ENCODE data around the gene PROSER3. TPM values are rescaled to one million over a fixed set of nuclear protein-coding genes. Genes with fewer than 3 reads are reported as not detected.
A peak's percentile ranks its signal among the peaks of the same experiment; 100 is the strongest.

Gene PROSER3
- total RNA-seq: 1 to 10 TPM; 3.9 to 5.5 (median 4.7) TPM
- long read RNA-seq: 0 reads

- 0% methylated on average over 29 of the region's 53 CpGs for WGBS (ENCODE audit: insufficient coverage, low coverage, low lambda C conversion rate, missing lambda C conversion rate)
- no peaks in the 10 kb centered on the region for H3K27me3 ChIP-seq
- TF ChIP-seq POLR2A (IDR thresholded peaks at IDR 0.05) (peak; percentile 65), CTCF (IDR thresholded peaks at IDR 0.05) (no peak)
- peak within 1 kb of the TSS; percentile 73 to 92 (median 83) for H3K27ac ChIP-seq
- DNase-seq (peak; percentile 98 to 99 (median 99)), ATAC-seq (peak; percentile 87 to 95 (median 94))
- H3K36me3 ChIP-seq: peaks cover 0 to 9% (median 1%) of the 10 kb centered on the region in 4 donors
- intact Hi-C loops (cut with DNase I): no loop called here
- H3K9me3 ChIP-seq: no peaks in the 10 kb centered on the region
- peak within 1 kb of the TSS; percentile 89 to 97 (median 92) for H3K4me3 ChIP-seq
- peaks cover 0 to 18% (median 9%) of the 10 kb centered on the region in 4 donors for H3K4me1 ChIP-seq
Measured at GRCh38 chr19:35757749-35758608, at the start of gene PROSER3. Gene PROSER3, plus strand, starts transcription at chr19:35758176. Its CDS starts 40 bp downstream, at chr19:35758216.

DNA sequence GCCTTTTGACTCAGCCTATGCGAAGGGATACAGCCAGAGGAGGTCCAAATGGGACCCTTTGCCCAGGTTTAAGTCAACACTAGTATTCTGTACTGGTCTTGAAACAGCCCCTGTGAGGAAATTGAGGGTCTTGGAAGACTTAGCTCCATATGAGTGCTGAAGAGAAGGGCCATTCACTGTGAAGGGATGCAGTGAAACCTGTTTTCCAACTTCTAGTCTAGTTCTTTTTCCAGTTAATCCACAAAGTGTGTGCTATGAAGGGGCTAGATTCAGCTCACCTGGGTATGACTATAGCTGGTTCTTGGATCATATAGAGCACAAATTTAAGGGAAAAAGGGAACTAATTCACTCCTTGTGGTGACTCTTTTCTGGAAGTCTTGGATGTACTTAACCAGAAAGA, 49.6 kb upstream of the PROSER3 start:
- Histone ChIP-seq H3K4me3 (no peak overlapping the region), H3K36me3 (no peaks in the 10 kb centered on the region), H3K27me3 (no peaks in the 10 kb centered on the region), H3K27ac (no peak overlapping the region), H3K4me1 (no peaks in the 10 kb centered on the region), H3K9me3 (no peaks in the 10 kb centered on the region)
- no CpG with 5 or more reads among the region's 1 CpG for WGBS (ENCODE audit: insufficient coverage, low coverage, low lambda C conversion rate, missing lambda C conversion rate)
- intact Hi-C loops (cut with DNase I): no loop called here
- TF ChIP-seq POLR2A (IDR thresholded peaks at IDR 0.05) (no peak), CTCF (IDR thresholded peaks at IDR 0.05) (no peak)
- ATAC-seq (no peak), DNase-seq (no peak)

- H3K4me3 ChIP-seq: no peak overlapping the region
- H3K27ac ChIP-seq: no peak overlapping the region
- 57% methylated on average over 8 of the region's 13 CpGs for WGBS (ENCODE audit: insufficient coverage, low coverage, low lambda C conversion rate, missing lambda C conversion rate)
- no peaks in the 10 kb centered on the region for H3K36me3 ChIP-seq
- no peaks in the 10 kb centered on the region for H3K27me3 ChIP-seq
- TF ChIP-seq POLR2A (IDR thresholded peaks at IDR 0.05) (no peak), CTCF (IDR thresholded peaks at IDR 0.05) (no peak)
- no peaks in the 10 kb centered on the region for H3K9me3 ChIP-seq
- ATAC-seq (no peak), DNase-seq (no peak)
- intact Hi-C loops (cut with DNase I): no loop called here
- H3K4me1 ChIP-seq: peaks cover 0 to 7% (median 3%) of the 10 kb centered on the region in 4 donors
Measured at GRCh38 chr19:35710784-35711723, 46.9 kb upstream of the PROSER3 start.

DNA sequence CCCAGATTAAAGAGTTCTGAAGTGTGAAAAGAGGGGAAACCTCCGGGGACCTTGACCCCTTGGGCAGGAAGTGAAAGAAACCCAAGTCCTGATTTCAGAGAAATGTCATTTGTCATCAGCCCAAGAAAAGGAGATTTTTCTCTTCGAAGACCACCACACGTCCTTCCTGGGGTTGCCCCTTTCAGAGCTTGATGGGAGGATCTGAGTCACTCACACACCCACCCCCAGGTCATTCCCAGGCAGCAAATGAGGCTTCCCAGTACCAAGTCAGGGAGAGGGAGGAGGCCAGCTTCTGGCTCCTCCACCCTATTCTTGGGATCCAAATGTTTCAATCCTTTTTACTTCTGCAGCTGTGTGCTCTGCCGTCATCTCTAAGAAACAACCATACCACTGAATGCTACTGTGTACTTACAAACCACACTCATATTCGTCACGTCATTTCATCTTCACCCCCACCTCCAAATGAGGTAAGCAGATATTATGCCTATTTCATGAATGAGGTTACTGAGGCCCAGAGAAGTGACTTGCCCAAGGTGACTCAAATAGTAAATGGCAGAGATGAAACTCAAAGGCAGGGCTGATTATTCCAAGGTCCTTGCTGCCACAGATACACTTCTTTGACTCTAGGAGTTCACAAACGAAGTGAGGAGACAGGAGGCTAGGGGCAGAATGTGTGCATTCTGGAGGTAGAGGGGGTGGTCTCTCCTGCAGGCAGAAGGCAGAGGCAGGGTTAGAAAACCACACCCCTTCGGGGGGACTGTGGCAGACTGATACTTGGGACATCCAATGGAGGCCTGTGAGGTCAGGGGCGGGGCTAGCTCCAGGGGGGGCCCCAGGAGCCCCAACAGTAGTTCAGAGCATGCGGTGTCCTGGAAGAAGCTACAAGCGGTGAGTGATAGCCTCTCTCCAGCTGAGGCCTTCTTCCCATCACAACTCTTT, 45.1 kb upstream of the PROSER3 start:
- H3K36me3 ChIP-seq: no peaks in the 10 kb centered on the region
- DNase-seq: no peak
- intact Hi-C loops (cut with DNase I): no loop called here

More for the DNA sequence above, 45.1 kb upstream of the PROSER3 start:
- Histone ChIP-seq H3K9me3 (no peaks in the 10 kb centered on the region), H3K27ac (no peak overlapping the region), H3K27me3 (no peaks in the 10 kb centered on the region), H3K4me1 (peaks cover 0 to 9% (median 4%) of the 10 kb centered on the region in 4 donors), H3K4me3 (no peak overlapping the region)
- ATAC-seq: no peak
- no peak for TF ChIP-seq POLR2A (IDR thresholded peaks at IDR 0.05)
- TF ChIP-seq CTCF (IDR thresholded peaks at IDR 0.05): no peak
- WGBS (ENCODE audit: insufficient coverage, low coverage, low lambda C conversion rate, missing lambda C conversion rate): 65% methylated on average over 7 of the region's 11 CpGs
